Glutamatergic neuron (in vitro differentiated cells): Measurements from ENCODE around the gene HRAS. TPM values are rescaled to one million over a fixed set of nuclear protein-coding genes. Genes with fewer than 3 reads are reported as not detected.

Experiments
- DNase-seq: peaks from one replicate; pipeline ENCODE4 v3.0.0; 2022
- H3K27ac Mint-ChIP-seq: one replicate; pipeline ENCODE4 v1.8.0; 2020; ENCODE audit warnings: mild to moderate bottlenecking, mixed read lengths, inconsistent platforms; ENCODE audit not compliant: unreplicated experiment
- H3K27me3 Mint-ChIP-seq: one replicate; pipeline ENCODE4 v1.8.0; 2020; ENCODE audit warnings: mild to moderate bottlenecking, moderate library complexity, mixed read lengths, inconsistent platforms; ENCODE audit not compliant: unreplicated experiment
- H3K36me3 Mint-ChIP-seq: one replicate; pipeline ENCODE4 v1.8.0; 2020; ENCODE audit warnings: mild to moderate bottlenecking, mixed read lengths, inconsistent platforms; ENCODE audit not compliant: unreplicated experiment
- H3K4me1 Mint-ChIP-seq: one replicate; pipeline ENCODE4 v1.8.0; 2020; ENCODE audit warnings: mild to moderate bottlenecking, low read depth, mixed read lengths, inconsistent platforms; ENCODE audit not compliant: unreplicated experiment
- H3K4me3 Mint-ChIP-seq: one replicate; pipeline ENCODE4 v1.8.0; 2020; ENCODE audit warnings: mild to moderate bottlenecking, mixed read lengths, inconsistent platforms; ENCODE audit not compliant: unreplicated experiment
- H3K9me3 Mint-ChIP-seq: one replicate; pipeline ENCODE4 v1.8.0; 2020; ENCODE audit warnings: mild to moderate bottlenecking, moderate library complexity, mixed read lengths, inconsistent platforms; ENCODE audit not compliant: unreplicated experiment
- CTCF ChIP-seq: fragments of 200-600 bp; sonication (generic); IDR thresholded peaks from one replicate; pipeline ENCODE4 v1.5.0; 2021; ENCODE audit not compliant: partially characterized antibody, unreplicated experiment
- total RNA-seq: library from RNA; stranded (reverse); fragmentation: NEBNext Ultra II Directional; extraction: Animal tissue kit (Norgen Biotek cat#: 25700); gene quantifications from one replicate; pipeline ENCODE4 v1.2.1, GENCODE V29; 2021; ENCODE audit not compliant: unreplicated experiment

The HRAS gene
- total RNA-seq, 1 donor from 2014 or later: 140 TPM

- Mint-ChIP-seq H3K27ac (no peak overlapping the region), H3K36me3 (no peaks in the 10 kb centered on the region), H3K27me3 (peaks cover 16% of the 10 kb centered on the region), H3K4me3 (no peak overlapping the region), H3K9me3 (peaks cover 10% of the 10 kb centered on the region), H3K4me1 (peaks cover 11% of the 10 kb centered on the region)
- no peak for DNase-seq
- TF ChIP-seq CTCF: no peak
Measured at GRCh38 chr11:571802-572185, 36.4 kb upstream of the HRAS start.

GRCh38 chr11:569158-569885 lies 33.9 kb upstream of the HRAS start:
- TF ChIP-seq CTCF: no peak
- Mint-ChIP-seq H3K36me3 (no peaks in the 10 kb centered on the region), H3K4me1 (peaks cover 4% of the 10 kb centered on the region), H3K27me3 (peaks cover 9% of the 10 kb centered on the region), H3K9me3 (peaks cover 5% of the 10 kb centered on the region), H3K4me3 (peak overlapping the region; percentile 81), H3K27ac (peak overlapping the region; percentile 75)
- no peak for DNase-seq

GRCh38 chr11:568306-569157 lies 33.2 kb upstream of the HRAS start:
- Mint-ChIP-seq H3K36me3 (no peaks in the 10 kb centered on the region), H3K27me3 (peaks cover 9% of the 10 kb centered on the region), H3K27ac (peak overlapping the region; percentile 75), H3K4me3 (peak overlapping the region; percentile 81), H3K9me3 (peaks cover 2% of the 10 kb centered on the region), H3K4me1 (no peaks in the 10 kb centered on the region)
- no peak for TF ChIP-seq CTCF
- peak; percentile 96 for DNase-seq

GRCh38 chr11:567629-568292 lies 32.4 kb upstream of the HRAS start:
- H3K27me3 Mint-ChIP-seq: peaks cover 9% of the 10 kb centered on the region
- H3K9me3 Mint-ChIP-seq: peaks cover 2% of the 10 kb centered on the region
- DNase-seq: no peak
- H3K27ac Mint-ChIP-seq: peak overlapping the region; percentile 28
- H3K4me1 Mint-ChIP-seq: no peaks in the 10 kb centered on the region
- H3K36me3 Mint-ChIP-seq: no peaks in the 10 kb centered on the region
- TF ChIP-seq CTCF: no peak
- H3K4me3 Mint-ChIP-seq: peak overlapping the region; percentile 85
